Pancreas (tissue), 10 donors: ENCODE results near the gene EPB41L4A. TPM values are rescaled to one million over a fixed set of nuclear protein-coding genes. Genes with fewer than 3 reads are reported as not detected.

Experiments used
- ATAC-seq, 4 donors: fragments of 200-7000 bp; cut with Tn5 transposase; one replicate each; pipeline versions ENCODE4 v1.8.0 to v1.9.1; 2020; ENCODE audit warnings: mild to moderate bottlenecking in 4 of 4, moderate library complexity in 4 of 4
- DNase-seq, 6 donors: peaks; one replicate each; pipeline ENCODE4 v3.0.0-alpha.2; 2020
- FAIRE-seq: peaks from 2 replicates; lab custom pipeline; 2012; peaks lifted over from hg19 to GRCh38; lab: Jason Lieb, UNC
- H3K27ac ChIP-seq, 4 donors: fragments of 200-600 bp; sonication (generic); 1 replicate in 3 of 4; 2 replicates in 1 of 4; pipeline versions ENCODE4 v1.5.0 to v1.8.0; 2020
- H3K27me3 ChIP-seq, 4 donors: fragments of 200-600 bp; one replicate each; pipeline ENCODE4 v1.8.0; 2021
- H3K36me3 ChIP-seq, 3 donors: fragments of 200-600 bp; sonication (generic) in 1 of 3; one replicate each; pipeline versions ENCODE4 v1.5.0 to v1.8.0; 2020 to 2021
- H3K4me1 ChIP-seq, 3 donors: fragments of 200-600 bp; one replicate each; pipeline ENCODE4 v1.8.0; 2021
- H3K4me3 ChIP-seq, 4 donors: fragments of 200-600 bp; sonication (generic) in 2 of 4; one replicate each; pipeline versions ENCODE4 v1.5.0 to v1.8.0; 2020 to 2021
- H3K9me3 ChIP-seq, 4 donors: fragments of 200-600 bp; one replicate each; pipeline ENCODE4 v1.8.0; 2021
- WGBS, 2 donors: extraction: QIAGEN DNeasy Blood & Tissue Kit; methylation state at CpG; one replicate each; pipeline ENCODE4 v1.1.7; 2013; 5-methylcytosine and 5-hydroxymethylcytosine counted together
- intact Hi-C, 3 donors: fragments of 100-400 bp; cut with DNase I; formaldehyde crosslinking; loops; one replicate each; pipeline versions ENCODE4 v1.11.1 to v1.14.2; 2022
- polyA plus RNA-seq, 2 donors: library from polyadenylated mRNA; stranded (reverse); fragments of 200-250 nt; gene quantifications; one replicate each; pipeline ENCODE4 v1.2.3, GENCODE V29; 2013
- total RNA-seq, 6 donors: library from RNA; stranded (reverse); fragmentation: NEBNext Ultra II Directional in 4 of 6; extraction: Animal tissue kit (Norgen Biotek cat#: 25700) in 4 of 6; gene quantifications; one replicate each; pipeline versions ENCODE4 v1.2.1 to v1.2.4, GENCODE V29; 2021 to 2023
- TF ChIP-seq, protein P1 (sequence below), 4 donors: fragments of 200-600 bp; sonication (generic) in 3 of 4; IDR thresholded peaks; one replicate each; pipeline versions ENCODE4 v1.5.0 to v1.8.0; 2021; ENCODE audit warnings: antibody characterized with exemption in 4 of 4
- donor health status: healthy with polysubstance abuse.
- donor health status: DM: no; HTN: no; CAD: no; lungs with moderate emphysema.
- donor health status: DM: no; HTN: no; CAD: no.
- donor health status: control.
- donor health status: control.
- donor health status: Bipolar disorder and iron deficiency.
- donor health status: DM: yes; HTN: yes; CAD: no.
- donor health status: DM: no; HTN: no; CAD: no.
- donor health status: DM: no; HTN: no; CAD: no.
- donor health status: DM: yes; HTN: yes; CAD: no.

Gene EPB41L4A
- total and polyA plus RNA-seq, 8 donors, result 4.4 to 23.4 (median 6.9) TPM

DNA sequence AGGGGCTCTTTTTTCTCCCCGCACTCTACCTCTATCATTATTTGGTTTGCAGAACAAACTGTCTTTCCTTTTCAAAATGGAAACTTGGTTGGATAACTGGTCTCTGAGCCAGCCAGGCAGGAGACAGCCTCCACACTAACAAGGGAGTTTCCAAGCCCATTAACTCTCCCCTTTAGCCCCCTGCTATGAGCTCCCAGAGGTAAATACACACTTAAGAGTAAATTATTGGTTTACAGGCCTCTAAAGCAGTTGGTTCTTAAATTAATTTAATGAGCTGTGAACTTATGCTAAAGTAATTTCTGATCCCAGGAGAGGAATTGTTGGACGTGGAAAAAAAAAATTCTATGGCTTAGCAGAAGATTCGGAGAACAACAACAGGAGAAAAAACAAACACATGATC is 30.3 kb downstream of the EPB41L4A start:
- Histone ChIP-seq H3K4me1 (no peaks in the 10 kb centered on the region), H3K27me3 (no peaks in the 10 kb centered on the region), H3K27ac (no peak overlapping the region), H3K36me3 (no peaks in the 10 kb centered on the region), H3K9me3 (no peaks in the 10 kb centered on the region), H3K4me3 (no peak overlapping the region)
- DNase-seq, result no peak
- TF ChIP-seq, protein P1, sequence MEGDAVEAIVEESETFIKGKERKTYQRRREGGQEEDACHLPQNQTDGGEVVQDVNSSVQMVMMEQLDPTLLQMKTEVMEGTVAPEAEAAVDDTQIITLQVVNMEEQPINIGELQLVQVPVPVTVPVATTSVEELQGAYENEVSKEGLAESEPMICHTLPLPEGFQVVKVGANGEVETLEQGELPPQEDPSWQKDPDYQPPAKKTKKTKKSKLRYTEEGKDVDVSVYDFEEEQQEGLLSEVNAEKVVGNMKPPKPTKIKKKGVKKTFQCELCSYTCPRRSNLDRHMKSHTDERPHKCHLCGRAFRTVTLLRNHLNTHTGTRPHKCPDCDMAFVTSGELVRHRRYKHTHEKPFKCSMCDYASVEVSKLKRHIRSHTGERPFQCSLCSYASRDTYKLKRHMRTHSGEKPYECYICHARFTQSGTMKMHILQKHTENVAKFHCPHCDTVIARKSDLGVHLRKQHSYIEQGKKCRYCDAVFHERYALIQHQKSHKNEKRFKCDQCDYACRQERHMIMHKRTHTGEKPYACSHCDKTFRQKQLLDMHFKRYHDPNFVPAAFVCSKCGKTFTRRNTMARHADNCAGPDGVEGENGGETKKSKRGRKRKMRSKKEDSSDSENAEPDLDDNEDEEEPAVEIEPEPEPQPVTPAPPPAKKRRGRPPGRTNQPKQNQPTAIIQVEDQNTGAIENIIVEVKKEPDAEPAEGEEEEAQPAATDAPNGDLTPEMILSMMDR (IDR thresholded peaks at IDR 0.05), result no peak
- ATAC-seq, result no peak
- intact Hi-C loops, result no loop called here
- 83 to 92% methylated on average over 3 of the region's 3 CpGs for WGBS, 2 donors
- FAIRE-seq, result no peak

DNA sequence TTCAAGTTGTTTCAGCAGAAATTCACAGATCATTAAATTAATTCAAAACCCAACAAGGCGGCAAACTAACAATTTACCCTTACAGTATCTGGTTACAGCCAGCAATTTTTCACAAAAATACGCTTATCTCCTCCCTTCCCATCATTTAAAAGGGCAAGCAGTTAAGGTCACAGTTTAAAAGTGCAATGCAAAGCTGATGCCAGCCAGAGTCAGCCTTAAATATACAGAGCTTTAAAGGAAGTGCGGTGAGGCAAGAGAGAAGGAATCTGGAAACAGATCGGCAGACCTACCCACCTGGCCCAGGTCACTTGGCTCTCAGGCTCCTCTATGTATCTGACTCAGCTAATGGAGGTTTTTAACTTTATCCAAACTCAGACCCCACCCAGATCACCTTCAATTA is 31.0 kb downstream of the EPB41L4A start:
- TF ChIP-seq, protein P1 (IDR thresholded peaks at IDR 0.05), result no peak
- no peaks in the 10 kb centered on the region for H3K9me3 ChIP-seq
- peak in 1 of 4 donors; percentile 36 for ATAC-seq
- no peak for DNase-seq
- 64 to 70% methylated on average over 4 of the region's 4 CpGs for WGBS, 2 donors
- intact Hi-C loops, result no loop called here
- H3K4me3 ChIP-seq, result no peak overlapping the region
- H3K27me3 ChIP-seq, result no peaks in the 10 kb centered on the region
- H3K27ac ChIP-seq, result no peak overlapping the region
- FAIRE-seq, result no peak
- H3K36me3 ChIP-seq, result no peaks in the 10 kb centered on the region
- H3K4me1 ChIP-seq, result no peaks in the 10 kb centered on the region

DNA sequence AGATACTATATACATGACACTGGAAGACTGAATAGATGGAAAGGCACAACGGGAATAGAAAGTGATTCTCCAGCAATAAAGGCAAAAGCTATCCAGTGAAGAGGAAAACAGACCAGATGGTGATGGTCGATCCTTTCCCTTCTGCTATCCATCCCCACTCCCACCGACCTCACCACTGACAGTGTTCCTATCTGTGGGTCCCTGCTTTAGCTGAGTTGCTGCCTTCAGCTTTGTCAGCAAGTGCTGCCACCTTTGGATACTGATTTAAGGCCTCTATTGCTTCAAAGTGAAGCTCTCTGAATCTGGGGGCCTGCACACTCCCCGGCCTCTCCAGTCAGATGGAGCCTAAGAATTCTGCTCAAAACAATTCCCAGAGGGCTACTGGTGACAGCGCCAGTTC is 32.3 kb downstream of the EPB41L4A start:
- FAIRE-seq (no peak), DNase-seq (no peak), ATAC-seq (no peak)
- H3K4me3 ChIP-seq, result no peak overlapping the region
- 71 to 82% methylated on average over 5 of the region's 5 CpGs for WGBS, 2 donors
- no peaks in the 10 kb centered on the region for H3K27me3 ChIP-seq
- no peaks in the 10 kb centered on the region for H3K36me3 ChIP-seq
- no peak overlapping the region for H3K27ac ChIP-seq
- TF ChIP-seq, protein P1 (IDR thresholded peaks at IDR 0.05), result no peak
- intact Hi-C loops, result no loop called here
- no peaks in the 10 kb centered on the region for H3K9me3 ChIP-seq
- no peaks in the 10 kb centered on the region for H3K4me1 ChIP-seq

DNA sequence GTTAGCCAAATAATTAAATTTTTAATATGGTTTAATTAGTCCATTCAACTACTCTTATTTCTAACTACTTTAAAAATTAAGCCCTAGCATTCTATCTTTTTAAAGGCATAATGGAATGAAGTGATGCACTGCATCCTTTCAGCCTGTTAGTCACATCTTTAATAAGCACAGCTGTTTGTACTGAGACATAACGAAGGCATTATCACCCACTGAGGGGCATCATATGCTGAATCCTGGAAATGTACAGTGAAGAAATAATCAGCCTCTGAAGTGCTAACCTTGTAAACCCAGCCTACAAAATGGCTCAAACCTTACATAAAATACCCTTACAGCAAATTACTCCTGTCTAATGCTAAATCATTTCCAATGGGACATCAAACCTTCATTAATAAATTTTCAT is 33.1 kb downstream of the EPB41L4A start:
- ATAC-seq (no peak), FAIRE-seq (no peak), DNase-seq (no peak)
- Histone ChIP-seq H3K4me3 (no peak overlapping the region), H3K4me1 (no peaks in the 10 kb centered on the region), H3K27me3 (no peaks in the 10 kb centered on the region), H3K9me3 (no peaks in the 10 kb centered on the region), H3K36me3 (no peaks in the 10 kb centered on the region), H3K27ac (no peak overlapping the region)
- TF ChIP-seq, protein P1 (IDR thresholded peaks at IDR 0.05), result no peak
- 76 to 90% methylated on average over 1 of the region's 1 CpG for WGBS, 2 donors
- intact Hi-C loops, result no loop called here

DNA sequence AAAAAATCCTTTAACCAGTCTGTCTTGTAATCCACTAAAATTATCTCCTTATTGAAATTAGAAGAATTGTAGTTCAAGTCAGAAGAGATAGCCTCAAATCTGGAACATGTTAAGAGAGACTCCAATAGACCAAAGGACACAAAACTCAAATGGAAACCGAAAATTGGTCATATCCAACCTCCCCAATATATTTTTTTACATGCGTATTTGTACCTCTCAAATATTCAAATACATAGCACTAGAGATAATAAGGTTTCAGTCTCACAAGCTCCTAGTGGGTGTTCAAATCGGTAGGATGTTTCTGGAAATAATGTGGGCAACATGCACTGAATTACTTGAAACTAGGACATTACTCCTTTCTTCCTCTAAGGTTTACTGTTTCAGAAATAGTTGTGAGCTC is 33.5 kb downstream of the EPB41L4A start:
- intact Hi-C loops, result no loop called here
- DNase-seq, result no peak
- Histone ChIP-seq H3K36me3 (no peaks in the 10 kb centered on the region), H3K4me1 (no peaks in the 10 kb centered on the region), H3K27me3 (no peaks in the 10 kb centered on the region), H3K27ac (no peak overlapping the region), H3K9me3 (no peaks in the 10 kb centered on the region), H3K4me3 (no peak overlapping the region)
- ATAC-seq, result no peak
- WGBS, 2 donors, result 74 to 84% methylated on average over 3 of the region's 3 CpGs
- FAIRE-seq, result no peak
- TF ChIP-seq, protein P1 (IDR thresholded peaks at IDR 0.05), result no peak
